GM23338 (cell line): ENCODE data around the gene SHMT1. TPM values are rescaled to one million over a fixed set of nuclear protein-coding genes. Genes with fewer than 3 reads are reported as not detected.

ENCODE experiments used
- ATAC-seq: fragments of 200-7000 bp; cut with Tn5 transposase; 3 replicates; pipeline ENCODE4 v1.9.1; 2020
- DNase-seq: peaks from one replicate; pipeline ENCODE4 v3.0.0-alpha.2; 2015; ENCODE audit warnings: low spot score
- H2AFZ ChIP-seq: fragments of 200-600 bp; sonication (generic); 2 replicates; pipeline ENCODE4 v1.8.0; 2016; ENCODE audit warnings: antibody characterized with exemption, mild to moderate bottlenecking, moderate library complexity
- H3F3A ChIP-seq: fragments of 200-600 bp; sonication (generic); replicated peaks from 2 replicates; pipeline ENCODE4 v1.8.0; 2017; ENCODE audit warnings: antibody characterized with exemption, mixed run types, low read depth
- H3K27ac ChIP-seq: fragments of 200-600 bp; sonication (generic); 2 replicates; pipeline ENCODE4 v1.6.1; 2016; ENCODE audit warnings: low read depth
- H3K27me3 ChIP-seq: fragments of 200-600 bp; sonication (generic); 2 replicates; pipeline ENCODE4 v1.8.0; 2016; ENCODE audit warnings: mild to moderate bottlenecking, mixed run types, moderate library complexity; ENCODE audit not compliant: insufficient read depth
- H3K36me3 ChIP-seq: fragments of 200-600 bp; sonication (generic); 2 replicates; pipeline ENCODE4 v1.8.0; 2016; ENCODE audit warnings: mild to moderate bottlenecking; ENCODE audit not compliant: insufficient read depth
- H3K4me1 ChIP-seq: fragments of 200-600 bp; sonication (generic); 2 replicates; pipeline ENCODE4 v1.8.0; 2016; ENCODE audit warnings: mild to moderate bottlenecking, moderate library complexity; ENCODE audit not compliant: insufficient read depth
- H3K4me2 ChIP-seq: fragments of 200-600 bp; sonication (generic); 2 replicates; pipeline ENCODE4 v1.7.1; 2017; ENCODE audit warnings: mixed run types
- H3K4me3 ChIP-seq: fragments of 200-600 bp; sonication (generic); 2 replicates; pipeline ENCODE4 v1.6.1; 2016; ENCODE audit warnings: mixed run types
- H3K79me2 ChIP-seq: fragments of 200-600 bp; sonication (generic); replicated peaks from 2 replicates; pipeline ENCODE4 v1.8.0; 2017; ENCODE audit warnings: mild to moderate bottlenecking; ENCODE audit not compliant: insufficient read depth
- H3K9me2 ChIP-seq: fragments of 200-600 bp; sonication (generic); 2 replicates; pipeline ENCODE4 v1.8.0; 2017; ENCODE audit not compliant: insufficient read depth
- H4K20me1 ChIP-seq: fragments of 200-600 bp; sonication (generic); replicated peaks from 2 replicates; pipeline ENCODE4 v1.8.0; 2017; ENCODE audit warnings: mild to moderate bottlenecking; ENCODE audit not compliant: insufficient read depth
- H3K27ac Mint-ChIP-seq: 2 replicates; pipeline ENCODE4 v1.8.0; 2020; ENCODE audit warnings: inconsistent platforms, mild to moderate bottlenecking, moderate library complexity, mixed read lengths
- H3K27me3 Mint-ChIP-seq: 3 replicates; pipeline ENCODE4 v1.8.0; 2022; ENCODE audit warnings: low read depth, mild to moderate bottlenecking, moderate library complexity, mixed read lengths, inconsistent platforms; ENCODE audit not compliant: insufficient read depth, poor library complexity
- H3K36me3 Mint-ChIP-seq: 3 replicates; pipeline ENCODE4 v1.8.0; 2021; ENCODE audit warnings: low read depth, mild to moderate bottlenecking, inconsistent platforms, moderate library complexity, mixed read lengths
- H3K4me1 Mint-ChIP-seq: 3 replicates; pipeline ENCODE4 v1.8.0; 2020; ENCODE audit warnings: mild to moderate bottlenecking, inconsistent platforms, mixed read lengths
- H3K4me3 Mint-ChIP-seq: 3 replicates; pipeline ENCODE4 v1.8.0; 2021; ENCODE audit warnings: moderate library complexity, mild to moderate bottlenecking, inconsistent platforms, mixed read lengths
- H3K9me3 Mint-ChIP-seq: 3 replicates; pipeline ENCODE4 v1.8.0; 2020; ENCODE audit warnings: moderate library complexity, mild to moderate bottlenecking, inconsistent platforms, mixed read lengths
- CTCF ChIP-seq, 2 experiments: fragments of 200-600 bp in 1 of 2; sonication (generic) in 1 of 2; conservative IDR thresholded peaks; 2 replicates each; pipeline versions ENCODE4 v1.5.1 to v1.6.1; 2016 to 2017; ENCODE audit warnings: antibody characterized with exemption in 2 of 2, low read depth in 2 of 2, mild to moderate bottlenecking in 2 of 2, moderate library complexity in 1 of 2
- EZH2 ChIP-seq: fragments of 200-600 bp; sonication (generic); IDR thresholded peaks from one replicate; pipeline ENCODE4 v1.8.0; 2017; ENCODE audit warnings: antibody characterized with exemption, mild to moderate bottlenecking, low read depth; ENCODE audit not compliant: unreplicated experiment
- POLR2AphosphoS5 ChIP-seq: IDR thresholded peaks from 2 replicates; pipeline ENCODE4 v1.6.1; 2016; ENCODE audit warnings: antibody characterized with exemption, low read depth
- STAT1 ChIP-seq: IDR thresholded peaks from one replicate; pipeline ENCODE4 v1.6.1; 2016; ENCODE audit warnings: antibody characterized with exemption; ENCODE audit not compliant: unreplicated experiment
- ZNF114 ChIP-seq: fragments of 250-450 bp; sonication (Bioruptor Pico); IDR thresholded peaks from 2 replicates; pipeline ENCODE4 v1.5.0; 2020; ENCODE audit warnings: mild to moderate bottlenecking, moderate library complexity
- polyA plus RNA-seq: library from polyadenylated mRNA; unstranded; fragments of >200 nt; fragmentation: Nextera tagmentation; extraction: Ambion mirVana; gene quantifications from 2 replicates; pipeline ENCODE4 v1.2.1, GENCODE V29; 2016
- total RNA-seq: library from RNA; depleted of rRNA; stranded (reverse); fragments of >200 nt; shearing (Covaris generic); gene quantifications from 2 replicates; pipeline ENCODE4 v1.2.3, GENCODE V29; 2014

The SHMT1 gene
- total and polyA plus RNA-seq, 2 experiments from 2014 or later: 22.8 to 33.3 TPM

- Histone ChIP-seq H3K27me3 (no peaks in the 10 kb centered on the region), H2AFZ (no peak overlapping the region), H3K27ac (no peak overlapping the region), H3K4me3 (no peak overlapping the region), H4K20me1 (peaks cover 6% of the 10 kb centered on the region), H3K4me1 (no peaks in the 10 kb centered on the region; the same call in 1 of the 2 replicates), H3K79me2 (peaks cover 41% of the 10 kb centered on the region), H3K9me2 (no peaks in the 10 kb centered on the region), H3F3A (0 out of 2 replicates have a peak, but pooled peaks cover 6% of the 10 kb centered on the region), H3K4me2 (no peak overlapping the region), H3K36me3 (no peaks in the 10 kb centered on the region)
- TF ChIP-seq ZNF114 (no peak), CTCF (conservative IDR thresholded peaks at IDR 0.05; ENCODE audit: low read depth in 2 of 2) (peak; percentile 55 to 64), EZH2 (no peak)
- H3K36me3 Mint-ChIP-seq: peaks cover 48% of the 10 kb centered on the region
- no peak overlapping the region for H3K4me3 Mint-ChIP-seq
- peaks cover 13% of the 10 kb centered on the region for H3K27me3 Mint-ChIP-seq
- no peak overlapping the region for H3K27ac Mint-ChIP-seq
- peaks cover 4% of the 10 kb centered on the region; the same call in 1 of the 3 replicates for H3K9me3 Mint-ChIP-seq
- H3K4me1 Mint-ChIP-seq: peaks cover 22% of the 10 kb centered on the region
- DNase-seq: peak; percentile 66
- peak; percentile 62 for ATAC-seq
Observed at GRCh38 chr17:18321309-18321708, 42.0 kb downstream of the SHMT1 start.

- no peak overlapping the region for H3K4me2 ChIP-seq
Observed at GRCh38 chr17:18320301-18320700, 43.0 kb downstream of the SHMT1 start.

GRCh38 chr17:18319604-18320256 is 43.6 kb downstream of the SHMT1 start:
- H3K4me1 ChIP-seq: peaks cover 6% of the 10 kb centered on the region; the same call in 1 of the 2 replicates
- ATAC-seq (peak; percentile 27), DNase-seq (peak; percentile 78)
- H3K79me2 ChIP-seq: peaks cover 53% of the 10 kb centered on the region
- no peaks in the 10 kb centered on the region for H3K9me2 ChIP-seq
- Mint-ChIP-seq H3K4me1 (peaks cover 29% of the 10 kb centered on the region), H3K9me3 (peaks cover 7% of the 10 kb centered on the region; the same call in 1 of the 3 replicates), H3K27me3 (peaks cover 23% of the 10 kb centered on the region), H3K4me3 (peak overlapping the region; percentile 43; the same call in 1 of the 3 replicates), H3K36me3 (peaks cover 48% of the 10 kb centered on the region), H3K27ac (no peak overlapping the region)
- no peaks in the 10 kb centered on the region for H3K36me3 ChIP-seq
- H3K4me2 ChIP-seq: no peak overlapping the region
- H3K4me3 ChIP-seq: no peak overlapping the region
- H3F3A ChIP-seq: 0 out of 2 replicates have a peak, but pooled peaks cover 6% of the 10 kb centered on the region
- peak; percentile 44 to 71 for TF ChIP-seq CTCF (conservative IDR thresholded peaks at IDR 0.05; ENCODE audit: low read depth in 2 of 2)
- no peak for TF ChIP-seq POLR2AphosphoS5
- no peaks in the 10 kb centered on the region for H3K27me3 ChIP-seq
- no peak overlapping the region for H2AFZ ChIP-seq
- H4K20me1 ChIP-seq: peaks cover 6% of the 10 kb centered on the region
- no peak overlapping the region for H3K27ac ChIP-seq

More at GRCh38 chr17:18320301-18320700, 43.0 kb downstream of the SHMT1 start:
- Histone ChIP-seq H3K9me2 (no peaks in the 10 kb centered on the region), H3K4me1 (peaks cover 6% of the 10 kb centered on the region; the same call in 1 of the 2 replicates), H3K27me3 (no peaks in the 10 kb centered on the region), H3K36me3 (no peaks in the 10 kb centered on the region), H3F3A (0 out of 2 replicates have a peak, but pooled peaks cover 6% of the 10 kb centered on the region), H3K27ac (no peak overlapping the region), H3K79me2 (peaks cover 52% of the 10 kb centered on the region), H4K20me1 (peaks cover 6% of the 10 kb centered on the region), H3K4me3 (no peak overlapping the region), H2AFZ (no peak overlapping the region)
- no peak for ATAC-seq
- no peak for DNase-seq
- Mint-ChIP-seq H3K4me1 (peaks cover 29% of the 10 kb centered on the region), H3K27me3 (peaks cover 18% of the 10 kb centered on the region), H3K36me3 (peaks cover 53% of the 10 kb centered on the region), H3K27ac (no peak overlapping the region), H3K9me3 (peaks cover 7% of the 10 kb centered on the region; the same call in 1 of the 3 replicates), H3K4me3 (no peak overlapping the region)
- TF ChIP-seq STAT1: no peak
